Stimulated activated CD4-positive, alpha-beta T cell treated with anti-CD3 and anti-CD28 coated beads, Interleukin-1b, Interleukin-23, amount 100 ng/mL, for 1 hour (primary cell): ENCODE data around the gene MAP1B.

Experiments used
- DNase-seq, 2 donors: peaks; one replicate each; pipeline ENCODE4 v3.0.0-alpha.2; 2020; ENCODE audit warnings: low read depth in 2 of 2

The MAP1B gene

DNA sequence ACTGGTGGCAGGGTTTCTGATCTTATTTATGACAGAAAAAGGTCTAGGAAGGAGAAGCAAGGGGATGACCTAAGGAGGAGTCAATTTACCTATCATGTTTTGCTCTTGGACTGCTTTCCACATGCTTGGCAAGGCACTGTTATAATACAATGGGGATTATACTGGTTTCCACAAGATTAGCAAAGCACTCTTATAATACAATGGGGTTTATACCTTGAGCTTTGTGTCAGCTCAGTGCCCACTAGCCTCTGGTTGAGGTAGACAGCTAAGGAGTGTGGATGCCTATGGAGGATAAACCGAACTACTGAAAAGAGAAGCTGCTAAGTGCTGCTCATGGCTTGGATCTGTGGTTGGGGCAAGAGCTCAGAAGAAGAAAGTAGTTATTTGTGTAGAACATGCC is 144.1 kb downstream of the MAP1B start:
- DNase-seq = no peak

DNA sequence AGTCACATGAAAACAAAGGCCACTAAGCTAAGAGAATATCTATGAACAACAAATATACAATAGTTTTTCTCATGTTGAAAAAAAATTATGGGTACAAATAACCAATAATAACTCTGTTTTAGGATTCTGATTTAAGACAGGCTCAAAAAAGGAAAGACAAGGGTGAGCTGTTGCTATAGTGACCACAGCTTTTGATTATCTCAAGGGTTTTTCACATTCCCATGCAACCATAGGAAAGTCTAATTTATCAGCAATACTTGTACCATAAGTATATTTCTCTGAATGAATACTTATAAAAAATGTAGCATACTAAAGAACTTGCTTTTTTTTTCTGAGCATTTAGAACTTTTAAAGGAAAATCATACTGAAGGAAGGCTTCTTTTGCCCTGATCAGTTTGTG is 144.7 kb downstream of the MAP1B start:
- DNase-seq = no peak

DNA sequence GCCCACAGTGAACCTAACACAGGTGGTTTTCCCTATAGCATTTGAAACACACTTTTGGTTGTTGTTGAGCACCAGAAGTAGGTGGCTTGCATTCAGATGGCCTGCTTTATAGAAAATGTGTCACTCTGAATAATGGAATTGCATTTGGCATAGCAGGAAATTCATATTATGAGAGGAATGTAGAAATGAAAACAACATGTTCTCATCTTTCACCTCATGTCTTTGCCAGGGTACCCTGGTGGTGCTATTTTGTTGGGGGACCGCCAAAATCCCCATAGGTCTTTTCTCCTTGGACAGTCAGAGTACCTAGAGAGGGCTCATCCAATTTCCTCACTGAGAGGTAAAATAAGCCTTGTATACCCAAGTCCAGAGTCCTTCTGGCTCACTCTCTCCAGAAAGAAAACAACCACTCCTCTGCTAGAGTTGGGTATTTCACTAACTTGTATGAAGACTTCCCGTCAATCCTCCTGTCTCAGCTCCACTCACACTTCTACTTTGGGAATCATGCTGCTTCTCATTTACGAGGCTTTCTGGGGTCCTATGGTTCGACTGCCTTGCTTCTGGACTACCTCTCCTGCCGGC is 145.4 kb downstream of the MAP1B start:
- DNase-seq = no peak

DNA sequence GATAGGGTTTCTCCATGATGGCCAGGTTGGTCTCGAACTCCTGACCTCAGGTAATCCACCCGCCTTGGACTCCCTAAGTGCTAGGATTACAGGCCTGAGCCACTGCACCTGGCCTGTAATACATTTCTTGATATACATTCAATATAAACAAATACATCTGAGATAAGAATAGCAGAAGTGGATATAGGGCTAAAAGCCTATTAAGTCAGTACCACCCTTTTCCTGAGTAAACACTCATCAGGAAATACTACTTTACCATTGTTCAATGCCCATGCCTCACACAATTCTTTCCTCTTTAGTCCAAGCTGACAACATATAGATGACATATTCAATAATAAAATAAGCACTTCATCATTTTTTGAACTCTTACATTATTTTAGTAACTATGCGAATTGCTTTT is 148.0 kb downstream of the MAP1B start:
- no peak for DNase-seq

DNA sequence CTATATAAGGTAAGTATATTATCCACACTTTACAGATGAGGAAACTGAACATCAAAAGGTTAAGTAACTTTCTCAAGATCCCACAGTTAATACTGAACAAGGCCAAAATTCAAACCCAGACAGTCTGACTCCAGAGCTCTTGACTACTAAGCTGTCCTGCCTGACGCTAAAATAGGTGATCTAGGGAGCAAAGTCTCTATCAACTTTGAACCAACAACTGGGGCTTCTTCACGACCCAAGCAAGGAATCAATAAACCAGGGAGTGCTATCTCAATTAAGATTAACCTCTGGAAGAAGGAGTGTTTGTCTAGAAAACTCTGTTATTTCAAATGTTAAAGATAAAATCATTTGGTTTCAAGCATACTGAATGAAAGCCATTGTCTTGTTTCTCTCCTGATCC is 148.4 kb downstream of the MAP1B start:
- no peak for DNase-seq

DNA sequence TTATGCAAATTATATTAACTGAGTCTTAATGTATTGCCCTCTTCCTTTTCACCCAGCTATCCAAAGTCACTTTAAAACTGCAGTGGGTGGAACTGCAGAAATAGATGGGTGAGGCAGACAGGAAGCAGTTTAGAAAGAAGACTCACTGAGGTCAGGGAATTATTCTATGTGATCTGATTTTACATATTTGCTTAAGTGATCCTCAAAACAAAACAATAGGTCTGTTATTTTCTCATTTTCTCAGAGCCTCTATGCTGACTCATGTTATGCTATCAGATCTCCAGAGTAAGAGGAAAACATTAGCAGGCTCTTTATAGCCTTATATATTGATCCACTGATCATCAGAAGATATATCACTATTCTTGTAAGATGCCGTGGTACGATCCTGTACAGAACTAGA is 149.3 kb downstream of the MAP1B start:
- no peak for DNase-seq
